Small intestine (tissue), 7 donors: Measurements from ENCODE around the gene FZD2. TPM values are rescaled to one million over a fixed set of nuclear protein-coding genes. Genes with fewer than 3 reads are reported as not detected.
A peak's percentile ranks its signal among the peaks of the same experiment; 100 is the strongest.

Experiments
- DNase-seq, 2 donors: peaks; one replicate each; pipeline versions ENCODE4 v3.0.0 to v3.0.0-alpha.2; 2013
- FAIRE-seq: peaks from 2 replicates; lab custom pipeline; 2012; peaks lifted over from hg19 to GRCh38; lab: Jason Lieb, UNC
- H3K27ac ChIP-seq, 3 donors: one replicate each; pipeline ENCODE4 v1.5.1; 2013; ENCODE audit warnings: low read length in 2 of 3, mild to moderate bottlenecking in 2 of 3, control low read depth in 1 of 3, inconsistent platforms in 1 of 3, low read depth in 1 of 3, moderate library complexity in 1 of 3
- H3K27me3 ChIP-seq, 3 donors: one replicate each; pipeline ENCODE4 v1.6.1; 2013; ENCODE audit warnings: low read length in 3 of 3, inconsistent platforms in 1 of 3; ENCODE audit not compliant: control insufficient read depth in 3 of 3, insufficient read depth in 3 of 3
- H3K36me3 ChIP-seq, 3 donors: one replicate each; pipeline ENCODE4 v1.6.1; 2013; ENCODE audit warnings: low read length in 3 of 3, inconsistent platforms in 1 of 3, low read depth in 1 of 3, mild to moderate bottlenecking in 1 of 3, moderate library complexity in 1 of 3; ENCODE audit not compliant: control insufficient read depth in 3 of 3, insufficient read depth in 2 of 3
- H3K4me1 ChIP-seq, 3 donors: one replicate each; pipeline ENCODE4 v1.6.1; 2013; ENCODE audit warnings: low read length in 2 of 3, inconsistent platforms in 1 of 3, low read depth in 1 of 3, mild to moderate bottlenecking in 1 of 3, moderate library complexity in 1 of 3; ENCODE audit not compliant: control insufficient read depth in 3 of 3, insufficient read depth in 2 of 3
- H3K4me3 ChIP-seq, 3 donors: one replicate each; pipeline ENCODE4 v1.5.1; 2013; ENCODE audit warnings: low read length in 3 of 3, control low read depth in 1 of 3, inconsistent platforms in 1 of 3, low read depth in 1 of 3, mild to moderate bottlenecking in 1 of 3, moderate library complexity in 1 of 3
- H3K9me3 ChIP-seq, 2 donors: one replicate each; pipeline ENCODE4 v1.6.1; 2013; ENCODE audit warnings: low read depth in 1 of 2, low read length in 1 of 2; ENCODE audit not compliant: control insufficient read depth in 2 of 2, insufficient read depth in 1 of 2
- WGBS, 3 donors: extraction: QIAGEN DNeasy Blood & Tissue Kit; methylation state at CpG; one replicate each; pipeline ENCODE4 v1.1.7; 2013; 5-methylcytosine and 5-hydroxymethylcytosine counted together
- polyA plus RNA-seq, 4 donors: library from polyadenylated mRNA; stranded (reverse) in 3 of 4; unstranded in 1 of 4; fragments of 200-250 nt in 3 of 4; fragments of 120-200 nt in 1 of 4; gene quantifications; one replicate each; pipeline versions ENCODE4 v1.2.1 to v1.2.3, GENCODE V29; 2013
- donor health status: healthy with polysubstance abuse.
- donor health status: control.
- donor health status: control.
- donor health status: Bipolar disorder and iron deficiency.
- donor health status: healthy.

The FZD2 gene
- polyA plus RNA-seq, 4 donors, result 0.79 to 3.1 TPM; not detected in 2

- Histone ChIP-seq H3K4me1 (peaks cover 0 to 5% (median 0%) of the 10 kb centered on the region in 3 donors), H3K9me3 (peaks cover 0 to 4% of the 10 kb centered on the region in 2 donors), H3K4me3 (no peak overlapping the region), H3K27ac (no peak overlapping the region), H3K27me3 (peaks cover 0 to 2% (median 0%) of the 10 kb centered on the region in 3 donors), H3K36me3 (no peaks in the 10 kb centered on the region)
- FAIRE-seq (no peak), DNase-seq (no peak)
- 77 to 93% (median 84%) methylated on average over 3 of the region's 3 CpGs for WGBS, 3 donors
Measured at GRCh38 chr17:44602970-44603369, 45.7 kb downstream of the FZD2 start.

GRCh38 chr17:44604116-44604761 lies 47.0 kb downstream of the FZD2 start:
- Histone ChIP-seq H3K4me3 (no peak overlapping the region), H3K36me3 (no peaks in the 10 kb centered on the region), H3K9me3 (peaks cover 0 to 4% of the 10 kb centered on the region in 2 donors), H3K4me1 (peaks cover 0 to 14% (median 0%) of the 10 kb centered on the region in 3 donors), H3K27ac (no peak overlapping the region), H3K27me3 (peaks cover 0 to 2% (median 0%) of the 10 kb centered on the region in 3 donors)
- no peak for FAIRE-seq
- no peak for DNase-seq
- 72 to 74% (median 74%) methylated on average over 6 of the region's 6 CpGs for WGBS, 3 donors

DNA sequence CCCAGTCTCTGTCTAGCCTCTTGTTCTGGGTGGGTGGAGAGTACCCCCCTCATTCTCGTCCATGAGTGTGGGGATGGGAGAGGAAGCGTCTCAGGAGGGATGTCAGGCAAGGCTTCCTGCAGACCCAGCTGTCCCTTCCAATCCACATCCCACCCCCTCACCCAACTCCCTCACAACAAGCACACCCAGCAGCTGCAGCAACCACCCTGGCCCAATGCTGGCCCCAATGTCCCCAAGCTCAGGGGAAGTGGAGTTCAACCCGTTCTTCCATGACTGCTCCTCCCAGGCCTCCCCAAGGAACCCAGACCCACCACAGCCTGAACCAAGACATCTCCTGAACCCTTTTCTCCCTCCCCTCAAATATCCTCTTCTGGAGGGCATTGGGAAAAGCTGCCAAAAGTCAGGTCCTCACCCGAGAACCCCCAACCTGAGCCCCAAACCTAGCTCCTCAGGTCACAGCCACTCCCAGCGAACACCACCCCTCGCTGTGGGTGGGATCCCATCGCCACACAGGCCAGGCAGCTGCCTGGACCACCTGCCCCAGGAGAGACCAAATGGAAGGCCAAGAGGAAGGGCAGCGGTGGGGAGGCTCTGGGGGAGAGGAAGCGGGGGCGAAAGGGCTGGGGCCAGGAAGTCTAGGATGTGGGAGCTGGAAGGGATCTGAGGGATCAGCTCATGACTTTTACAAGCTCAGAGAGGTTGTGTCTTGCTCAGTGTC lies 47.6 kb downstream of the FZD2 start:
- Histone ChIP-seq H3K36me3 (no peaks in the 10 kb centered on the region), H3K4me3 (no peak overlapping the region), H3K27ac (no peak overlapping the region), H3K4me1 (peaks cover 0 to 14% (median 0%) of the 10 kb centered on the region in 3 donors), H3K27me3 (peaks cover 0 to 2% (median 0%) of the 10 kb centered on the region in 3 donors), H3K9me3 (peaks cover 0 to 4% of the 10 kb centered on the region in 2 donors)
- FAIRE-seq (no peak), DNase-seq (no peak)
- WGBS, 3 donors, result 81 to 87% (median 85%) methylated on average over 10 of the region's 10 CpGs

- H3K9me3 ChIP-seq, result peaks cover 0 to 4% of the 10 kb centered on the region in 2 donors
- no peak overlapping the region for H3K27ac ChIP-seq
- DNase-seq, result no peak
- no peak for FAIRE-seq
- 89 to 95% (median 93%) methylated on average over 11 of the region's 11 CpGs for WGBS, 3 donors
- H3K27me3 ChIP-seq, result peaks cover 0 to 2% (median 0%) of the 10 kb centered on the region in 3 donors
- H3K36me3 ChIP-seq, result no peaks in the 10 kb centered on the region
- H3K4me1 ChIP-seq, result peaks cover 0 to 14% (median 0%) of the 10 kb centered on the region in 3 donors
- H3K4me3 ChIP-seq, result no peak overlapping the region
Measured at GRCh38 chr17:44606658-44607057, 49.4 kb downstream of the FZD2 start.

GRCh38 chr17:44607836-44608690 lies 50.8 kb downstream of the FZD2 start:
- no peak overlapping the region for H3K27ac ChIP-seq
- peaks cover 0 to 2% (median 0%) of the 10 kb centered on the region in 3 donors for H3K27me3 ChIP-seq
- H3K36me3 ChIP-seq, result no peaks in the 10 kb centered on the region
- H3K4me1 ChIP-seq, result peaks cover 0 to 9% (median 0%) of the 10 kb centered on the region in 3 donors
- no peak overlapping the region for H3K4me3 ChIP-seq
- H3K9me3 ChIP-seq, result peaks cover 0 to 4% of the 10 kb centered on the region in 2 donors
- 37 to 50% (median 42%) methylated on average over 10 of the region's 10 CpGs for WGBS, 3 donors
- DNase-seq (peak in 1 of 2 donors; percentile 28), FAIRE-seq (no peak)

- H3K36me3 ChIP-seq, result no peaks in the 10 kb centered on the region
- FAIRE-seq, result no peak
- no peak for DNase-seq
- H3K4me1 ChIP-seq, result peaks cover 0 to 9% (median 0%) of the 10 kb centered on the region in 3 donors
- H3K27me3 ChIP-seq, result peaks cover 0 to 2% (median 0%) of the 10 kb centered on the region in 3 donors
- no peak overlapping the region for H3K4me3 ChIP-seq
- H3K9me3 ChIP-seq, result peaks cover 0 to 4% of the 10 kb centered on the region in 2 donors
- H3K27ac ChIP-seq, result no peak overlapping the region
- 84 to 94% (median 86%) methylated on average over 6 of the region's 6 CpGs for WGBS, 3 donors
Measured at GRCh38 chr17:44608727-44609435, 51.6 kb downstream of the FZD2 start.

DNA sequence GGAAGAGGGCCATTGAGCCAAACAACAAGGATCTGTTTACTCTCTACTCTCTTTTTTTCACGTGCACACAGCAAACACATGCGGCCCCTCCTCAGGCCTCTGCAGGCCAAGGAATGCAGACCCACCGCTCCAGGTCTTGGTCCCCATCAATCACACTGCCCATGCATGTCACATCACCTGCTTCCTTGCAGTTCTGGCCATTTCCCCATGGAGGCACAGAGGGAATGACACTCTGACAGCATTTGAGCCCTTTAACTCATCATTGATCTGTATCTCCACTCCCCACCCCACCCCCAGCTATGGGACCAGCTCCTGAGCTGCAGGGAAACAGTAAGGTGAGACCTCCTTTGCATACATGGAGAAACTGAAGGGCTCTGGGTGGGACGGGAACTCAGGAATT lies 53.0 kb downstream of the FZD2 start:
- H3K27me3 ChIP-seq, result peaks cover 0 to 2% (median 0%) of the 10 kb centered on the region in 3 donors
- DNase-seq (no peak), FAIRE-seq (no peak)
- H3K4me1 ChIP-seq, result peaks cover 0 to 9% (median 0%) of the 10 kb centered on the region in 3 donors
- no peak overlapping the region for H3K27ac ChIP-seq
- 59 to 68% (median 68%) methylated on average over 4 of the region's 4 CpGs for WGBS, 3 donors
- H3K4me3 ChIP-seq, result no peak overlapping the region
- H3K36me3 ChIP-seq, result no peaks in the 10 kb centered on the region
- peaks cover 0 to 4% of the 10 kb centered on the region in 2 donors for H3K9me3 ChIP-seq
